Fibroblast of lung (primary cell): ENCODE results near the gene IL1B. TPM values are rescaled to one million over a fixed set of nuclear protein-coding genes. Genes with fewer than 3 reads are reported as not detected.

ENCODE experiments used
- DNase-seq, 2 donors: peaks; one replicate each; pipeline versions ENCODE4 v3.0.0 to v3.0.0-alpha.2; 2010; ENCODE audit warnings: low read depth in 2 of 2
- H2AFZ ChIP-seq: 2 replicates; pipeline ENCODE4 v1.5.1; 2012; ENCODE audit warnings: low read length, control low read depth, inconsistent platforms
- H3K27ac ChIP-seq: 2 replicates; pipeline ENCODE4 v1.5.1; 2011; ENCODE audit warnings: low read length, control low read depth; ENCODE audit not compliant: insufficient read depth
- H3K27me3 ChIP-seq: 2 replicates; pipeline ENCODE4 v1.5.1; 2011; ENCODE audit warnings: mild to moderate bottlenecking, low read length; ENCODE audit not compliant: control insufficient read depth, insufficient read depth
- H3K36me3 ChIP-seq: 2 replicates; pipeline ENCODE4 v1.5.1; 2011; ENCODE audit warnings: low read length; ENCODE audit not compliant: control insufficient read depth, insufficient read depth
- H3K4me1 ChIP-seq: 2 replicates; pipeline ENCODE4 v1.5.1; 2011; ENCODE audit warnings: low read length; ENCODE audit not compliant: control insufficient read depth, insufficient read depth; ENCODE audit errors: extremely low read depth
- H3K4me2 ChIP-seq: 2 replicates; pipeline ENCODE4 v1.5.1; 2011; ENCODE audit warnings: low read length, control low read depth; ENCODE audit not compliant: insufficient read depth; ENCODE audit errors: extremely low read depth
- H3K4me3 ChIP-seq, 4 experiments: fragments of 200-600 bp in 1 of 4; sonication (generic) in 1 of 4; replicated peaks in 1 of 4; 2 replicates each; pipeline ENCODE4 v1.5.1; 2011 to 2016; ENCODE audit warnings: low read length in 4 of 4, low read depth in 3 of 4, mild to moderate bottlenecking in 3 of 4, control low read depth in 2 of 4, inconsistent platforms in 1 of 4, mixed read lengths in 1 of 4; ENCODE audit not compliant: insufficient read depth in 1 of 4; ENCODE audit errors: control extremely low read depth in 1 of 4
- H3K79me2 ChIP-seq: 2 replicates; pipeline ENCODE4 v1.5.1; 2012; ENCODE audit warnings: mild to moderate bottlenecking, low read length, inconsistent platforms; ENCODE audit not compliant: control insufficient read depth, insufficient read depth
- H3K9ac ChIP-seq: 2 replicates; pipeline ENCODE4 v1.5.1; 2011; ENCODE audit warnings: mild to moderate bottlenecking, low read length, control low read depth; ENCODE audit not compliant: insufficient read depth
- H3K9me3 ChIP-seq: 2 replicates; pipeline ENCODE4 v1.5.1; 2012; ENCODE audit warnings: low read depth, low read length; ENCODE audit not compliant: control insufficient read depth, insufficient read depth
- H4K20me1 ChIP-seq: 2 replicates; pipeline ENCODE4 v1.5.1; 2011; ENCODE audit warnings: low read length; ENCODE audit not compliant: control insufficient read depth, insufficient read depth; ENCODE audit errors: extremely low read depth
- CTCF ChIP-seq, 2 donors: IDR thresholded peaks in 1 of 2; conservative IDR thresholded peaks in 1 of 2; 1 replicate in 1 of 2; 2 replicates in 1 of 2; pipeline ENCODE4 v1.5.1; 2011 to 2012; ENCODE audit warnings: low read length in 2 of 2, control low read depth in 1 of 2, inconsistent platforms in 1 of 2, low read depth in 1 of 2, mild to moderate bottlenecking in 1 of 2
- EZH2 ChIP-seq: IDR thresholded peaks from 2 replicates; pipeline ENCODE4 v1.5.1; 2012; ENCODE audit warnings: low read length, control low read depth, mild to moderate bottlenecking; ENCODE audit errors: missing control alignments
- polyA plus RNA-seq, 2 donors: library from polyadenylated mRNA; depleted of rRNA in 1 of 2; stranded (reverse) in 1 of 2; unstranded in 1 of 2; fragments of >200 nt; gene quantifications; 2 replicates each; pipeline ENCODE4 v1.2.1, GENCODE V29; 2011 to 2012; ENCODE audit warnings: missing spikeins in 1 of 2
- total RNA-seq: library from RNA; depleted of rRNA; stranded (reverse); fragments of >200 nt; gene quantifications from 2 replicates; pipeline ENCODE4 v1.2.1, GENCODE V29; 2014

IL1B gene
- total and polyA plus RNA-seq, 2 donors (not counting 1 experiment from before 2014, with no cell fraction given): 0.23 TPM; not detected in 1

GRCh38 chr2:112825706-112826105 is 10.9 kb downstream of the IL1B start:
- Histone ChIP-seq H4K20me1 (no peaks in the 10 kb centered on the region), H2AFZ (no peak overlapping the region), H3K9ac (no peak overlapping the region), H3K36me3 (no peaks in the 10 kb centered on the region), H3K79me2 (no peaks in the 10 kb centered on the region), H3K4me2 (no peak overlapping the region), H3K4me3 (no peak overlapping the region), H3K27me3 (no peaks in the 10 kb centered on the region), H3K9me3 (no peaks in the 10 kb centered on the region), H3K27ac (no peak overlapping the region), H3K4me1 (no peaks in the 10 kb centered on the region)
- DNase-seq: no peak
- TF ChIP-seq CTCF (conservative IDR thresholded peaks at IDR 0.05 in 1 of 2, IDR thresholded peaks at IDR 0.05 in 1 of 2; ENCODE audit: low read depth in 1 of 2, low read length in 2 of 2): no peak
- TF ChIP-seq EZH2: no peak

DNA sequence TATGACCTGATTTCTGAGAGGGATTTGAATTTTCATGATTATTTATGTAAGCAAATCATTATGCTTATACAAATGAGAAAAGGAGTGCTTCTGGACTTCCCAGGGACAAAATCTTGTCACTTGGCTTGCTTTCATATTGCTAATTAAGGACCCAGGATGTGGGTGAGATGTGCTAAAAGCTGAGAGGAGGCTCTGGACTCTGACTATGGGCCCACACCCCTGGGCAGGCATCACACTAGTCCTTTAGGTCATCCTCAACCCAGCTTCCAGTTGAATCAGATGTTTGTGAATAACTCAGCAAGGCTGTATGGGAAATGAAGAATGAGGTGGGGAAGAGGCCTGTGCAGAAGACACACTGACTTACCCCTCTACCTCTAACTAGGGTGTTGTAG is 11.9 kb downstream of the IL1B start:
- H3K27me3 ChIP-seq: no peaks in the 10 kb centered on the region
- no peak overlapping the region for H3K4me2 ChIP-seq
- H3K4me1 ChIP-seq: no peaks in the 10 kb centered on the region
- no peak overlapping the region for H3K4me3 ChIP-seq
- TF ChIP-seq CTCF (conservative IDR thresholded peaks at IDR 0.05 in 1 of 2, IDR thresholded peaks at IDR 0.05 in 1 of 2; ENCODE audit: low read depth in 1 of 2, low read length in 2 of 2) (no peak), EZH2 (no peak)
- H3K36me3 ChIP-seq: no peaks in the 10 kb centered on the region
- H3K27ac ChIP-seq: no peak overlapping the region
- H4K20me1 ChIP-seq: no peaks in the 10 kb centered on the region
- H3K9ac ChIP-seq: no peak overlapping the region
- no peak for DNase-seq
- H2AFZ ChIP-seq: no peak overlapping the region
- H3K79me2 ChIP-seq: no peaks in the 10 kb centered on the region
- no peaks in the 10 kb centered on the region for H3K9me3 ChIP-seq

DNA sequence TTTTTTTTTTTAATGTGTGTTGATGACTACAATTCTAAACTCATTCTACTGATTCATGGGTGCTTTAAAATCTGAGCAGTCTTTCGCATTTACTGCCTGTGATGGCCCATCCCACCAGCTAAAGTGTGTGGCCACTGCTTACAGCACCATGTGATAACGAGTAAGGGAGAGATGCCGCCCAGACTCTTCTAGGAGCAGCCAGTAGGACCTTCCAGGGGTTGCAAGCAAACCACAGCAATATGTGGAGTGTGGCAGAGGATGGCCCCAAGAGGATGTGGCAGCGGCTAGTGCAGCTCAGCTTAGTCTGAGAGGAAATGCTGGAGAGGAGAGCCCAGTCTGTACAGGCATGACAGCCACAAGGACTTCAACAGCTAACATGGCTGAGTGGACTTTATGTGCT is 14.9 kb downstream of the IL1B start:
- TF ChIP-seq EZH2 (no peak), CTCF (conservative IDR thresholded peaks at IDR 0.05 in 1 of 2, IDR thresholded peaks at IDR 0.05 in 1 of 2; ENCODE audit: low read depth in 1 of 2, low read length in 2 of 2) (no peak)
- Histone ChIP-seq H3K9ac (no peak overlapping the region), H3K4me3 (no peak overlapping the region), H3K4me1 (no peaks in the 10 kb centered on the region), H4K20me1 (no peaks in the 10 kb centered on the region), H3K36me3 (no peaks in the 10 kb centered on the region), H3K4me2 (no peak overlapping the region), H3K27me3 (no peaks in the 10 kb centered on the region), H3K27ac (no peak overlapping the region), H3K79me2 (no peaks in the 10 kb centered on the region), H2AFZ (no peak overlapping the region), H3K9me3 (no peaks in the 10 kb centered on the region)
- DNase-seq: no peak
